ENCODE results near the gene EMX2. TPM values are rescaled to one million over a fixed set of nuclear protein-coding genes. Genes with fewer than 3 reads are reported as not detected.

Gene EMX2
- total RNA-seq, 4 donors from 2014 or later = 0.25 to 0.28 TPM; not detected in 2

DNA sequence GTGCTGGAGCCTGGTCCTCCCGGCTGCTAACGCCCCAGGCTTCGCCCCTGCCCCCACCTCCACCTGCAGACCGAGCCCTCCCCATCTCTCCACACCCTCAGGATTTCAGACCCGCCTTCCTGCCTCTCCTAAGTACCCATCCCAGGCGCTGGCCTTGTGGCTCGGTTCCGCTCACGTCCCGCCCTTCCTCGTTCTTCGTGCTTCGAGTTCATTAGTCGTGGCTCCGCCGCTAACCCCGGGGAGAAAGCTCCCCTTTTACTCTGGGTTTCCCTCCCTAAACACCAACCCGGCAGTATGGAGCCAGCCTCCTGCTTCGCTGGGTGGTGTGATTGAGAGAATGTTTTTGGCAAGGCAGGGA is 11.2 kb downstream of the EMX2 start:
- no peak for ATAC-seq (ENCODE audit: low FRiP score)
- DNase-seq (ENCODE audit: low spot score) = no peak
- TF ChIP-seq, protein P1, sequence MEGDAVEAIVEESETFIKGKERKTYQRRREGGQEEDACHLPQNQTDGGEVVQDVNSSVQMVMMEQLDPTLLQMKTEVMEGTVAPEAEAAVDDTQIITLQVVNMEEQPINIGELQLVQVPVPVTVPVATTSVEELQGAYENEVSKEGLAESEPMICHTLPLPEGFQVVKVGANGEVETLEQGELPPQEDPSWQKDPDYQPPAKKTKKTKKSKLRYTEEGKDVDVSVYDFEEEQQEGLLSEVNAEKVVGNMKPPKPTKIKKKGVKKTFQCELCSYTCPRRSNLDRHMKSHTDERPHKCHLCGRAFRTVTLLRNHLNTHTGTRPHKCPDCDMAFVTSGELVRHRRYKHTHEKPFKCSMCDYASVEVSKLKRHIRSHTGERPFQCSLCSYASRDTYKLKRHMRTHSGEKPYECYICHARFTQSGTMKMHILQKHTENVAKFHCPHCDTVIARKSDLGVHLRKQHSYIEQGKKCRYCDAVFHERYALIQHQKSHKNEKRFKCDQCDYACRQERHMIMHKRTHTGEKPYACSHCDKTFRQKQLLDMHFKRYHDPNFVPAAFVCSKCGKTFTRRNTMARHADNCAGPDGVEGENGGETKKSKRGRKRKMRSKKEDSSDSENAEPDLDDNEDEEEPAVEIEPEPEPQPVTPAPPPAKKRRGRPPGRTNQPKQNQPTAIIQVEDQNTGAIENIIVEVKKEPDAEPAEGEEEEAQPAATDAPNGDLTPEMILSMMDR (IDR thresholded peaks at IDR 0.05) = no peak

DNA sequence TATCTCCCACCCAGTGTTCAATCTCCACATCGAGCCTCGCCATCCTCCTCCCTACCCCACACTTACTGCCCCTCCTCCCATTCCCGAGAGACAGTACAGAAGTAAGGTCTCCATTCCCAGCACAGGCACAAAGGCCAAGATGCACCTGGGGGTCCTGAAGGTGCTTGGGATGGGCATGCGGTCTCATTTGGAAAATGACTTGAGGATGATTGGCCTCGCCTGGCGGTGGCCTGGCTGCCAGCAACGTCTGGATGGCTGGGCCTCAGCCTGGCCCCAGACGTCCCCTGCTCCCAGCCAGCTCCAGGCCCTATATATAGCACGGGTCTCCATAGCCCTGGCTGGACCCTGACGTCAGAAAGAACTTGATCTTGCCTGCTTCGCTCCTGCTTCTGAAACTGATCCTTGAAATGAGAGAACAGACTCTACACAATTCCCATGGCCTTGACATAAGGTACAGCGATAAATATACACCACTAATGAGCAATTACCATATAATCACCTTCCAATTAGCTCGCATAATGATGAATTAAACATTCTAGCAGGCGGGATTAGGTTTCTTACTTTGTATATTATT is 11.8 kb downstream of the EMX2 start:
- no peak for DNase-seq (ENCODE audit: low spot score)
- TF ChIP-seq, protein P1 (IDR thresholded peaks at IDR 0.05) = no peak
- ATAC-seq (ENCODE audit: low FRiP score) = no peak

GRCh38 chr10:117555017-117555416 is 12.5 kb downstream of the EMX2 start:
- TF ChIP-seq, protein P1 (IDR thresholded peaks at IDR 0.05) = no peak
- DNase-seq (ENCODE audit: low spot score) = no peak

GRCh38 chr10:117555863-117556262 is 13.3 kb downstream of the EMX2 start:
- ATAC-seq (ENCODE audit: low FRiP score) = no peak
- TF ChIP-seq, protein P1 (IDR thresholded peaks at IDR 0.05) = no peak
- DNase-seq (ENCODE audit: low spot score) = no peak

More at GRCh38 chr10:117555017-117555416, 12.5 kb downstream of the EMX2 start:
- no peak for ATAC-seq (ENCODE audit: low FRiP score)

DNA sequence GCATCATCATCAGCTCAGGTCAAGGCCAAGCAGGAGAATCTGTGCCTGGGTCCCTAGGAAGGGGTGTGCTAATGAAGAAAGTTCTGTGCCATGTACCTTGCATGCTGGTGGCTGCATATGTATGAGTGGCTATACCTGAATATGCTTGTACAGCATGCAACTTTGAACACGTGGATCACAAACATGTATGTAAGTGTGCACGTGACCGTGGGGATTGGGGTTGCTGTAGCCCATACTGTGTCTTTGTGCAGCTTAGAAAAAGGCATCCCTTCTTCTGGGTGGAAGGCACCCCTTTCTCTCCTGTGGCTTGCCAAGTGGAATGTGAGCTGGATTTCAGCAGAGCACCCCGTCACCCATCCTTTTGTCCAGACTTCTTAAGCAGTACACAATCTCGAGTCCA is 13.8 kb downstream of the EMX2 start:
- TF ChIP-seq, protein P1 (IDR thresholded peaks at IDR 0.05) = no peak
- DNase-seq (ENCODE audit: low spot score) (no peak), ATAC-seq (ENCODE audit: low FRiP score) (no peak)

DNA sequence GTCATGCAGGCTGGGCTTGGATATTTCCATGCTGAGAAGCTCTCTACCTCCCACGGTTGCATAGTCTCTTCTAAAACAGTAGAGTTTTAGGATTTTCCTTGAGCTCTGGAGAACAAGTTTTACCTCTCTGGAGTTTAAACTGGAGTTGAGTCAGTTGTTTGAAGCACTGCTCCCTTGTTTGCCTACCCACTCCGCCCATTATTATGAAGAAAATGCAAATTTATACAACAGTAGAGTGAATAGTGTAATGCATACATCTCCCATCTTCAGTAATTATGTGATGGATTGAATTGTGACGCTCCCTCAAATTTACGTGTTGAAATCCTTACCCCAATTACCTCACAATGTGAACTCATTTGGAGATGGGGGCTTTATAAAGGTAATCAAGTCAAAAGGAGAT is 17.2 kb downstream of the EMX2 start:
- TF ChIP-seq, protein P1 (IDR thresholded peaks at IDR 0.05) = no peak
- no peak for ATAC-seq (ENCODE audit: low FRiP score)

GRCh38 chr10:117560942-117561341 is 18.4 kb downstream of the EMX2 start:
- DNase-seq (ENCODE audit: low spot score) (no peak), ATAC-seq (ENCODE audit: low FRiP score) (no peak)
- TF ChIP-seq, protein P1 (IDR thresholded peaks at IDR 0.05) = no peak

More for the DNA sequence above, 17.2 kb downstream of the EMX2 start:
- DNase-seq (ENCODE audit: low spot score) = no peak

Data from omental fat pad (tissue), 4 donors.